Superior temporal gyrus (tissue), 1 donor: ENCODE measurements around the gene IRS2.

Experiments used
- DNase-seq: peaks from one replicate; pipeline ENCODE4 v3.0.0-alpha.2; 2016; ENCODE audit errors: extremely low spot score

The IRS2 gene

DNA sequence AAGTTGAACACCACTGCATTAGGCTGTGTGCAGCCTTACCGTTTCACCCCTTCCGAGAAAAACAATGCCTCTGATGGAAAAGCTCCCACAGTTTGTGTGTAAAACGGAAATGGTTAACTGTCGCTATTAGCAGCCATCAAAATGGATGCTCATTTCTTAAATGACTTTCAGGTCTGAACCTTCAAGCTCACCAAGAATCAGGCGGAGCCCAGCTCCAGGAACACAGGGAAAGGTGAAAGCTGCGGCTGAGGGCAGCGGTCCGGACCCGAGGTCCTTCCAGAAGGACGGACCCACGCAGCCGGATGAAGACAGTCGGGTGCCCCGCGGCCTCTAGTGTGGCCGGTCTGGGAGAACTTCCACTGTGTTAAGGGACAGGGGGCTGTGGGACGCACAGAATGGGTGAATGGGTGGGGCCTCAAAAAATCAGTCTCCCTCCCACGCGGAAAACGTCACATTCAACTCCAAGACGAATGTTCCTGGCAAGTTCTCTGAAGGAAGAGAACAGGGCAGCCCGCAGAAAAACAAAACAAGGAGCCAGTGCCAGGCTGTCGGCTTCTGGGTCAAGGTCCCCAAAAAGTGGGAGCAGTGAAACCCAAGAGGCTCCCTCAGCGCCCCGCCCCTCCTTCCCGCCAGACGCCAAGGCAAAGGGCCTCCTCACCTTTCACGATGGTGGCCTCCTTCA, 4.9 kb downstream of the IRS2 start:
- DNase-seq, result no peak

DNA sequence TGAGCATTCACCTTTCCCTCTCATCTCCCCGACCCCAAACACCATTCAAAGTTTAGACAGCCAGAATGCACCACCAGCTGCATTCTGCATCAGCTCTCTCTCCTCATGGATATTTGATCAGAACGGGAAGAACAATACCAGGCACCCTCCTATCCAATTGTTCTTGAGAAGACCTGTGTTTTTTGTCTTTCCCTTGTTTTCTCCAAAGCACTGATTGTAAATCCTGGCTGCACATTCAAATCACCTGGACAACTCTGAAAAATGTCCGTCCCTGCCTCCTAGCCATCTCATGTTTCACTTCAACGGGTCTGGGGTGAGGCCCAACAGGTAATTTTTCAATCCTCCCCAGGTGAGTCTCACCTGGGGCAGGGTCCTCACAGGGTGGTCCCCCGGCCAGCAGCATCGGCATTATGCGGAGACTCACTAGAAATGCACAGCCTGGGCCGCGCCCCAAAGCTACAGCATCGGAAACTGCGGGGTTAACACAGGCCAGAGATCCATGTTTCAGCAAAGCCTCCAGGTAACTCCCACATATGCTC, 5.5 kb downstream of the IRS2 start:
- DNase-seq, result no peak

DNA sequence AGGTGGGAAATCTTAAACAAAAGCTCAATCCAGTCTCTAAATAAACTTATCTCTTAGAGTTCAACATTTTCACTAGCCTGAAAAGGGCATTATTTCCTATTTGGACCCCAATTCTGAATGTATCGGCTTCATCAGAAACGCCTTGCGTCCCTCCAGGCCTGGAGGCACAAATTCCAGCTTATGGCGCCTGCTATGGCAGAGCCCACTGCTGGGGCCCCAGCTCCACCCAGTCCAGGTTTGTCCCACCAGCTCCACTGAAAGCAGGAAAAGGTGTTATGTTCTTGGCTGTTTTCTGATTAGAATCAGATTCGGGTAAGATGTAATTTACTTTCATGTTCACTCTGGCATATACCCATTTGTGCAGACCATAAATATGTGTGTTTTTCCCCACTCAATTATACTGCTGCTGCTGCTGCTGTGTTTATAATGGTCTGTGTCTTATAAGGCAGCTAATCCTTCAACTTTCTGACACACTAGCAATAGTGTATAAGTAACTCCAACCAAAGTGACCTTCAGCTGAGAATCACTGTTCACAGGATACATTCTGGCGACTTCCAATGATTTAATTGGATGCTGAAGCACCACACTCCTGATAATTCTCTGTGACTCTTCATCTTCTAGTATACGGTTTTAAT, 6.4 kb downstream of the IRS2 start:
- DNase-seq, result peak; percentile 49

DNA sequence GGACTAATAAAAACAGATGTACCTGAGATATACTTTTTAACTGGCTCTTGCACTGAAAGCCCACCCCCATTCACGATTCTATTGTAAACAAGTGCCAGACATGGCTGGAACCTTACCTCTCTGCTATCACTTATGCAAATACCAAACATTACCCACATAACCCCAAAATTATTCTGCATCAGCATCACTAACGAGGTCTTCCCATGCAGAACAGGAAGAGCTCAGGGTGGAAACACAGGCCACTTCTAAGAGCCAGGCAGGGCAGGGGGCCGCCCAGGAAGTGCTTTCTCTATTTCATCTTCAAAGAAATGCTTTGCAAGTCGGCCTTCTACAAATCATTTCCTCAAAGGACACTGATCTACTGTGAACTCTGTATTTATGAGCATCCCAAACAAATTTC, 7.3 kb downstream of the IRS2 start:
- peak; percentile 37 for DNase-seq

DNA sequence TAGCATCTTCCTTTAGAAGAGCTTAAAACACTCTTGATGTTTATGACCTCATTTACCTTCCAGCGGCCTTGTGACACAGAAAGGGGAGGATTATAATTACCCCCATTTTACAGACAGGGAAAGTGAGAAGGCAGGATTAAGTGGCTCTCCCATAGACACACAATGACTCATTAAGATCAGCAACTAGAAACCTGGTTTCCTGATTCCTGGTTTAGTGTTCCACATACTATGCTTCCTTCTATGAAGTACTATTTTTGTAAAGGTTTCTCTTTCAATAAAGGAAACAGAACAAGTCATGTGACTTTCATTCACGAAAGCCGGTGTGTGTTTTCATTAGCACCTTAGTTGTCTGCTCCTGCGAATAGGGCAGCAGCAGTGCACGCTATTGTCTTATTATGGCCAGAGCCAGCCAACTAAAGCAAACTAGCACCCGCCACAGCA, 8.3 kb downstream of the IRS2 start:
- DNase-seq, result peak; percentile 45

DNA sequence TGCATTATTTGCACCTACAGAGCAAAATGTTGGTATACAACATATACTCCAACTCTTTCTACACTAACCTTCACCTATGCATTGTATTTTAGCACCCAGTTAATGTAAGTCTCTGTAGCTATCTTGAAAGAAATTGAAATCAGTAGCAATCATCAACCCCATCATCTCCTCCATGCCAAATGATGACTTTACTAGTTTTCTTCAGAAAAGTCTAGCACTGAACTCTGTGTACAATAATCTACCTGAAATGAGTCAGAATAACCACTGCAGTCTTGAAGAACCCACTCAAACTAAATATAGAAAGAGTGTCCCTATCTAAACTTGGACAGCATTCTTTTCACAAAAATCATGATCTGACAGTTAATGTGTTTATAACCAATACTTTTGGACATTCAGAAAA, 9.8 kb downstream of the IRS2 start:
- no peak for DNase-seq

DNA sequence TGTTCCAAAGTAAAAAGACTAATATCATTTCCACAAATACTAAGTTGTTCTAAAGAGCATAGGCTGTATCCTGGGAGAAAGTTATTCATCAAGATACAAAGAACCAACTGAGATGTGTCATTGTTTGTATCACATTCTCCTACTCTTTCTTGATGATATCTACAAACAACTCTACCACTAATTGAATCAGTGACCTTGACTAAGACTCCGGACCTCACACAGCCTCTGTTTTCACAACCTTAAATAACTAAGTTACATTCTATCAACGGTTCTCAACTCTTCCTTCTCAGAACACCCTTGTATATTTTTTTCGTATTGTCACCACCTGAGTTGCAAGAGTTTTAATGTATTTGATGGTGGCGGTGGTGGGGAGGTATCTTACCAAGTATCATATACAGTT, 12.6 kb downstream of the IRS2 start:
- DNase-seq, result no peak

DNA sequence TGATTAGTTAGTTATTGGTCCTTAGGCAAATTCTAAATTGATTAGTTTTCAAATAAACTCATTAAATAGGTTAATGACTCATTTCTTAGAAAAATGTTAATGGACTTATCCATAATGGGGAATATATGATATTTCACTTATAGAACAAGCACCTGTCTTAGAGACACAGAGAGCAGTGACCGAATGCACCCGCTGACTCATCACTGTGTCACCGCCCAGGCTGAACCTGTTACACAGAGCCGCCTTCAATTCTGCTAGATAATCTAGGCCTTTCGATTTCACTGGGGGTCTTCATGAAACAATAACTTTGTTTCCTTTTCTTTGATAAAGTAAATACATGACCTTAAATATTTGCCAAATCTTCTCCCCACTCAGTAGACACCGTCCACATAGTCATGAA, 13.1 kb downstream of the IRS2 start:
- DNase-seq, result no peak

DNA sequence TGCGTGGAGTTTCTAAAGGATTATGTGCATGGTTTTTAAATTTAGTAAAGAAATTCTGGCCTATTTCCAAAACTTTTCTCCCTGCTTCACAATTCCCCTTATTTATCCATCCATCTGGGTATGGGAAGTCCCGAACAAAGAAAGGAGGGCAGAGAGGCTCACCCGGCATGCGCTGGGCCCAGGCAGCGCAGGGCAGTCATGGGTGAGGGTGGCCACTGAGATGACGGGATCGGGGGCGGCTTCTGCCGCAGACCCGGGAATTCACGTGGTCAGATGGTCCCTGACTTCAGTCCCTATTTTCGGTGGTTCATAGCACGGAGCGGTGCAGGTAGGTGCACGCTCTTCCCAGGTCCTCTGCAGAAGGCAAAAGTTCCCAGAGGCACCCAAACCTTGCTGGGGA, 14.5 kb downstream of the IRS2 start:
- no peak for DNase-seq

DNA sequence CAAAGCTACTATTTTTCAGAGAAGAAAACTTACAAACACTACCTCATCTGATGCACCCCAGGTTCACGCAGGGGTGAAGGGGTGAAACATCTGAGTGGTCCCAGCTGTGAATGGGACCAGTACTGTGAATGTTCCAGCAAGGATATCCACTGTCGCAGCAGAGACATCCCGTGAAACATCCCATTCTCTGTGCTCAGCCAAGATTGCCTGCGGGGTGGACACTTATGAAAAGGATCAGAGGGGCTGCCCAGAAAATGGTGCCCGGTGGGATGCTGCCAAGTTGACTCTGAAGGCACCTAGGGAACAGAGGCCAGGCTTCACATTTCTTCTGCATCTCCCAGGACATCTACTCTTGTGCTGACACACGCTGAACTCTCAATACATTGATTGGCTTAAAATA, 15.9 kb downstream of the IRS2 start:
- DNase-seq, result no peak

DNA sequence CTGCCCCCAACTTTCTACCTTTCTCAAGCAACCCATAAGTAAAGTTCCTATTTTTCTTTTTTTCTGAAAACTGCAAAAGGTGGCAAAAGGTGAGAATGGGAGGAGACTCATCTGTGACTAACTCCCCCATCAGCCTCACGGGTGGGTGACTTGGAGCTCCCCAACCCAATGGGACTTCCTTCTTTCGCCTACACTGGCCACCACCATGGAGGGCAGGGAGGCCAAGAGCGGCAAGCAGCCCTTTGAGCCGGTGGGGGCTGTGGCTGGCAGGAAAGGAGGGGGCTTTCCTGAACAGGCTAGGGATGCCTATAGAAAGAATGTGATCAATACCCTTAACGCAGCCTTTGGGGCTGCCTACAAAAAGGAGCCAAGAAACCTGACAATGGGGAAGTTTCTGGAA, 16.5 kb downstream of the IRS2 start:
- DNase-seq, result no peak

DNA sequence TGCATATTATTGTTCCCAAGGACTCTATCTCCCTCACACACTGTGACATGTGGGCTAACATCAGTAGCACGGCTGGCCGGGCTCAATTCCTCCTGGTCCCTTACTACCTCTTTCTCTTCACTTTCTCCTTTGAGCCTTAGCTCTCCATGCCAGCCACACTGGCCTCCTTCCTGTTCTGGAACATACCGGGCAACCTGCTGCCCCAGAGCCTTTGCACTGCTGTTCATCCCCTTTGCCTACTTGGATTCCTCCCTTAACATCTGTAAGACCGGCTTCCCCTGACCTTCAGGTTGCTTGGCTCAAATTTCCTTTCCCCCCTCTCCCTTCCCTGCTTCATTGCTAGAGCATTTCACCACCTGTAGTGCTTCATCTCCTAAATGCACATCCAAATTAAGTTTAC, 17.1 kb downstream of the IRS2 start:
- no peak for DNase-seq

DNA sequence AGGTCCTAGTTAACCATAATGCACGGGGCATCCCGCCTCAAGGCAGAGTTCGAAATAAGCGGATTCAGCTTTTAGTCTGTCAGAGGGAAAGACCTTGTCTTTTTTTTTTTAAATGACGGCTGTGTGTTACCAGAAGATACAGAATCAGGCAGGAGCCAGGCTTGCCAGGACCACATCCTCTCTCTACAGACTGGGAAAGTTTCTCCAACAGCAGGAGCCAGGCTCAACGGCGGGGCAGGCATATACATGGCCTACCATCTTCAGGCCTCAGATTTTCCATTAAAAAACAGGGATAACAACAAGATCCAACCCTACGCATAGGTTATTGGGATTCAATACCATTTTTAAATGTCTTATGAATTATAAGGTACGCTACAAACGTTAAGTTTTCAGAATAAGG, 17.8 kb downstream of the IRS2 start:
- no peak for DNase-seq

DNA sequence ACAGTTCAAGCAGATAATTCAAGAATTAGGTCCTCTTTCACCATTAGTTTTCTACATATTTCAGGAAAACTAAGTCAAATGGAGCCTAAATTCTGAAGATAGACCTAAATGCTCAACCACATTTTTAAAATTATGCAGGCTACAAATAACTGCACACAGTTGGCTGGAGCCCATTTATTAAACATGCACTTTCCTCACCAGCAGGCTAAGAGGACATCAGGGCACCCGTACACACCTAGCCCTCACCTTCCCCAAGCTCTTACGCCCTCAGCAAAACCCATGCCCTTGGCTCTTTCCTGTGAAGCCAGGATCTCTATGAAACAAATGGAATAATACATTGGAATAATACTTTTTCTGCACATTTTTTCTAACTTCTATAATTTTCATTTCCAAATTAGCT, 18.2 kb downstream of the IRS2 start:
- no peak for DNase-seq

DNA sequence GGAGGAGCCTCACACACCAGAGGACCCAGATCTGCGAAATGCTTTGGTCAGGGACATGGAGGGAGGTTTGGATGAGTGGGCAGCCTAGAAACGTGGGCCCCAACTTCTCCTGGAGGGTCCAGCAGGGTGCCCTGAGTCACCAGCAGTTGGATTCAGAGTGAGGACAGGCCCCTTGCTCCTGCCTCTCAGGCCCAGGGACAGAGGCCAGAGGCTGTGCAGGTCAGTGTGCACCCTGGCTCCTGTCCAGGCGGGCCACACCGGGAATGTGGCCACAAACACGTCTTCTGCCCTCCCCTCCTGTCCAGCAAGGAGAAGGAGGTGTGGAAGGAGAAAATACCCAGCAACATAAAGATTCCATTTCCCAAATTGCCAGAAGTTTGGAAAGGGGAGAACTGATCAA, 19.4 kb downstream of the IRS2 start:
- no peak for DNase-seq

DNA sequence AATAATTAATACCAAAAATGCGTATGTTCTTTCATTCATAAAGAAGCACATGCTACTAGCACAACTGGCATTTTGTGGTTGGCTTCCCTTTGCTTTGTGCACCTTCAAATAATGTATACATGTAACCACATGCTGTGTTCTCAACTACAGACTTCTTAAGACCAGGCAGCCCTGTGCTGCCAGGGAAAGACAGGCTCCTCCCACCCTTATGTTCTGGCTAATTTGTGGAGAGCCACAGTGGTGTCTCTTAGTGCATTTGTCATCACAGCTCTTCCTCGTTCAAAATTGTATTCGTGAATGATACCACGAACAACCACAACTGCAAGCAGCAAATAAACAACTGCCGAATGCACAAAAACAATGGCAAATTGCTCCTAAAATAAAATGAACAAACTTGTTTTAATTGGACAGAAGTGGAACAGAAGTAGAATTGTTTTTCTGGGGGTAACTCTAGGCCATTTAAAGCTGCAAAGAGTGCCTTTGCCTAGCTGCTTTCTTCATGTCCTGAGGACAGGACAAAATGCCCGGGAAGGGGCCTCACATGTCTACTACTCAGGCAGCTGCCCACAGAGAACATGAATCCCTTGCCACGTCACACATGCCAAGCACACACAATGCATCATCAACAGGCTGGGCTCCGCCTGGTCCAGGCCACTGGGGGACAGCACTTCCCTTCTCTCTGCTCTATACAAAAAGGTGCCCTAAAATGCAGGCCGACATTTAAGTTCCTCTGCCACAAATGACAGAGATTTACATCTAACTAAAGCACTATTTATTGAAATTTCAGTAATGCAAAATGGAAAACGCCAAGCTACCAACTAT, 21.7 kb downstream of the IRS2 start:
- peak; percentile 80 for DNase-seq

DNA sequence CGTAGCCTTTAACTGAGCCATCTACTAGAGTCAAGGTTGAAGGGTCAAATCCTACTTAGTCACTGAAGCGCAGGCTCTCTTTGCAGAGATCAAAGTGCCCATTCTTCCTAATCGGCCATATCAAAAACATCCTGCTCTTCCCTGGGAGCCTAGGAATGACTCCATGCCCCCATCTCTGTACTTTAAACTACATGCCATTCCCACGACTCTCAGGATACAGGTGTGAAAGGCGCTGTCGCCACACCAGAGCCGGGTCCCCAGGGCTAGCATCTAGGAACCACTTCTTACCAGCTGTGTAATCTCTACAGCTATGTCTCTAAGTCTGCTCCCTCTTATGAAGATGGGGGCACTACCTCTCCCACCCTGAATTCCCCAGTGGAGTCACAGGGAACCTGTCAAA, 22.3 kb downstream of the IRS2 start:
- no peak for DNase-seq

DNA sequence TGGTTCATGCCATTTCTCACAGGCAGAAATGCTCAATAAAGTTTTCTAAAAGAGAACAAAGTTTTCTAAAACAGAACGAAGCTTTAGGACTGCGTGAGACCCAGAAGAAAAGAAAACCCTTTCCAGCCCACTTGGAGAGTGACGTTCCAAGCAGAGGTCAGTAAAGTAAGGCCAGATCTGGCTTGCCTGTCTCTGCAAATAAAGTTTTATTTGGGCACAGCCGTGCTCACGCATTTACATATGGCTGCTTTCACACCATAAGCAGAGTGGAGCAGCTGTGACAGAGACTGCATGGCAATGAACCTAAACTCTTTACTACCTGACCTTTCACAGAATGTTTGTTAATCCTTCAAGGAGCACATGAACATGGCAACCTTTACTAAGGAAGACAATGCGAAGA, 23.6 kb downstream of the IRS2 start:
- DNase-seq, result no peak

DNA sequence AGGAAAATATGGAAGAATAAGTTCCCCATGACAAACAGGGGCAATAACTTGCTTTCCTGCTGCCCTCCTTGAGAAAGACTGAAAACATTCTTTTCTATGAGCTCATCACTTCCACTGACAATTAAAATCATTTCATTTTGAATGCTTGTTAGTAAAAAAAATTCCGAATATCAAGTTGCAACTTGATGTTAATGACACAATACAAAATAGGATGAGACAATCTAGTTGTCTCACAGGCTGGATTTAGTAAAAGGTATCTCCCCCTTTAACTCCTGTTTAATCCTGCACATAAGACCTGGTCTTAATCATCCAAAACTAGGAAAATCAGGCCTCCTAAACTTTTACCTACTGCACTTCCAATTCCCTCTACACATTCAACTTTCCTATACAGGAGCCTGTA, 24.7 kb downstream of the IRS2 start:
- no peak for DNase-seq

DNA sequence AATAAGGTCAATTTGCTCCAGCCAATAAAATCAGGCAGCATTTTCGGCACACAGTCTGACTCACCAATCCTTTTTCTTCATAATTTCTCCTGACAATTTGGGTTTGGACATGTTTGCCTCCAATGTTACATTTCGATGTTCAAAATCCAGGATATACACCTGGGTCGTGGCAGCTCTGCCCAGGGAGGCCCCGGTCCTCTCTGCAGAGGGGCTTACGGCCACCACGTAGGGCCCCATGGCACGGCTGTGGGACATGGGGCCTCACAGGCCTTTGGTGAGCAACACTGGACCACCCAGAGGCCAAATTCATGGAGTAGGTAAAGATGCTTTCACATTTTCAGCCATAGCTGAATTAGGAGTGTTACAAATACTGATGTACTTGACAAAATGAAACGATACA, 25.4 kb downstream of the IRS2 start:
- no peak for DNase-seq

DNA sequence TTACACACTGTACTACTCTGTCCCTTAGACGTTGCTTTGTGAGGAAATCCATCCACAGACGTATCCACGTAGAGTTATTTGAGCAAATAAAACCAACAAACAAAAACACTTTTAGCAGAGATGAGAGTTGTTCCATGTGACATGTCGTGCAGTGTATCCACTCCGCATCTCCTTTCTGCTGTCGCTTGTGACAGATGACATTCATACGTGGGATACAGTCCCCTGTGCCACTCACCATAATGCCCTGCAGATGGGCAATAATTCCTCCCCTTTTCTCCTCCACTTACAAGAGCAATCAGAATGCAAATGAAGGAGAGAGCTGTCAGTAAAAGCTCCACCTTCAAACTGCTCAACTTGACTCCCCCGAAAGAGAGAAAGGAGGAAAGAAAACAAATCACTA, 26.0 kb downstream of the IRS2 start:
- DNase-seq, result no peak

DNA sequence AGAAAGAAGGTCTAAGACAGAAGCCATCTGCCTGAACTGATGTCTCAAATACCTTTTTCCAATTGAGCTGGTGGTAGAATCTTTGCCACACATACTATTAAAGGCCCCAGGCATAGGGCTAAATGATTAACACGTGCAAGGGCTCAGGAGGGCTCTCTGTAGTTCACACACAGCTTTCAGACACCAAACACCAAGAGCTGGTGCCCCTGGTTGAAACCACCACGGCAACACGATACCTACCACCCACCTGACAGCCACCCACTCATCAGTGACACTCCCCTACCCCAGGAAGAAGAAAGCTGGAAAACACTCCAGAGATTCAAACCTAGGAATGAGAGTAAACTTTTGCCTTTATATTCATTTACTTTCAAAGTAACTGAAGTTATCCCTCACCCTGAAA, 26.8 kb downstream of the IRS2 start:
- DNase-seq, result no peak
